Measurements from ENCODE around the gene P4HB.

P4HB gene

GRCh38 chr17:81824595-81824994 lies 35.7 kb downstream of the P4HB start:
- no peak for DNase-seq

GRCh38 chr17:81823820-81824550 lies 36.4 kb downstream of the P4HB start:
- DNase-seq, result no peak

GRCh38 chr17:81822996-81823819 lies 37.1 kb downstream of the P4HB start:
- DNase-seq, result no peak

GRCh38 chr17:81822312-81822637 lies 38.1 kb downstream of the P4HB start:
- no peak for DNase-seq

GRCh38 chr17:81821603-81822311 lies 38.6 kb downstream of the P4HB start:
- DNase-seq, result peak; percentile 94

- no peak for DNase-seq
Measured at GRCh38 chr17:81821147-81821546, 39.2 kb downstream of the P4HB start.

GRCh38 chr17:81819708-81820107 lies 40.6 kb downstream of the P4HB start:
- no peak for DNase-seq

GRCh38 chr17:81817758-81818147 lies 42.6 kb downstream of the P4HB start:
- DNase-seq, result no peak

GRCh38 chr17:81815646-81815986 lies 44.7 kb downstream of the P4HB start:
- no peak for DNase-seq

GRCh38 chr17:81814748-81815645 lies 45.3 kb downstream of the P4HB start:
- DNase-seq, result no peak

GRCh38 chr17:81813861-81814683 lies 46.3 kb downstream of the P4HB start:
- DNase-seq, result no peak

GRCh38 chr17:81813371-81813684 lies 47.0 kb downstream of the P4HB start:
- DNase-seq, result no peak

- no peak for DNase-seq
Measured at GRCh38 chr17:81812571-81813370, 47.6 kb downstream of the P4HB start.

GRCh38 chr17:81811705-81812570 lies 48.4 kb downstream of the P4HB start:
- DNase-seq, result no peak

GRCh38 chr17:81810892-81811704 lies 49.2 kb downstream of the P4HB start:
- no peak for DNase-seq

- no peak for DNase-seq
Measured at GRCh38 chr17:81810476-81810875, 49.9 kb downstream of the P4HB start.

GRCh38 chr17:81809556-81809998 lies 50.8 kb downstream of the P4HB start:
- DNase-seq, result no peak

GRCh38 chr17:81808778-81809555 lies 51.4 kb downstream of the P4HB start:
- no peak for DNase-seq
